ENCODE results near the gene TRAF2.
"Not testable (repeated sequence)": the region's sequence is repeated elsewhere in the genome, so short reads cannot be mapped to it uniquely, and the experiment has no call there.

Gene TRAF2, protein sequence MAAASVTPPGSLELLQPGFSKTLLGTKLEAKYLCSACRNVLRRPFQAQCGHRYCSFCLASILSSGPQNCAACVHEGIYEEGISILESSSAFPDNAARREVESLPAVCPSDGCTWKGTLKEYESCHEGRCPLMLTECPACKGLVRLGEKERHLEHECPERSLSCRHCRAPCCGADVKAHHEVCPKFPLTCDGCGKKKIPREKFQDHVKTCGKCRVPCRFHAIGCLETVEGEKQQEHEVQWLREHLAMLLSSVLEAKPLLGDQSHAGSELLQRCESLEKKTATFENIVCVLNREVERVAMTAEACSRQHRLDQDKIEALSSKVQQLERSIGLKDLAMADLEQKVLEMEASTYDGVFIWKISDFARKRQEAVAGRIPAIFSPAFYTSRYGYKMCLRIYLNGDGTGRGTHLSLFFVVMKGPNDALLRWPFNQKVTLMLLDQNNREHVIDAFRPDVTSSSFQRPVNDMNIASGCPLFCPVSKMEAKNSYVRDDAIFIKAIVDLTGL

DNA sequence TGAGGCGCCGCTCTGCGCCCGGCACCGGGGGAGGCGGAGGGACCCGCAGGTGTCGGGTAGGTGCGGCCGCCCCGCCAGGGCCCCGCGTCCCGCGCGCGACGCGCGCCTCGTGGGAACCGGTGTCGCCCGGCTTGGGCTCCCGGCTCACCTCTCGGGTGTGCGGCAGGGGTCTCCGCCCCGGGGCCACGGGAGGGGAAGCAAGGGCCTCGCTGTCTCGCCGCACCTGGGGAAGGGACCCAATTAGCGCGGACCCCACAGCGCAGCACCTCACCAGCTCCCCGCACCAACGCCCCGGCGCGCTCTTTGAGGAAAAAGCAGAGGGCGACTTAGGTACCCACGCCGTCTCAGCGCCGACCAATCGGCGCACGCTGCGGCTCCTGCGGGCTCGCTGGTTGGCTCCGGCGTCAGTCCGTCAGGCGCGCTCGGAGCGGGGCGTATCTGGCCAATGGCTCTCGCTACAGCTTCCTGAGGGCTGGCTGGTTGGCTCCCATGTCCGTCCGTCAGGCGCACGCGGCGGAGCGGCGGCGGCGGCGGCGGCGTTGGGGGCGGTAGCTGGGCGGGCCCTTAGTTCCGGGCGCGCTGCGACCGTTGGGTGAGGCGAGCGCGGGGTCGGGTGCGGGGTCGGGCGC lies at the start of gene TRAF2:
TRAF2 (plus strand) TSS at position 567 of the 629 bp plus-strand sequence. CDS start 12,225 bp downstream, outside the sequence.
- peak; percentile 95 to 99 (median 99) for DNase-seq

GRCh38 chr9:136837146-136837855 lies 49.0 kb upstream of the TRAF2 start:
- no peak for DNase-seq

DNA sequence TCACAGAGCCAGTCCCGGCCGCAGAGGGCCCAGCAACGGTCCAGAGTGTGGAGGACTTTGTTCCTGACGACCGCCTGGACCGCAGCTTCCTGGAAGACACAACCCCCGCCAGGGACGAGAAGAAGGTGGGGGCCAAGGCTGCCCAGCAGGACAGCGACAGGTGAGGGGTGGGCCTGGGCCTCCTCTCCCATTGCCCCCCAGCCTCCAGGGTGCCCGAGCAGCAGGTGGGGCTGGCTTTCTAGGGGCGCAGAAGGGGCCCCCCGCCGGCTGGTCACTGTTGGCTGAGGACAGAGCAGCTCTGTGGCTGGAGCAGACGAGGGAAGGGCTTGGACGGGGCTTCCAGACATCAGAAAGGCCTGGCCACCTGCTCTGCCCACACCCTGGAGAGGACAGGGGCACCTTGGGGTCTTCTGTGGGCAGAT lies 48.4 kb upstream of the TRAF2 start:
- not testable (repeated sequence) for DNase-seq

GRCh38 chr9:136838314-136839228 lies 47.7 kb upstream of the TRAF2 start:
- no peak for DNase-seq

DNA sequence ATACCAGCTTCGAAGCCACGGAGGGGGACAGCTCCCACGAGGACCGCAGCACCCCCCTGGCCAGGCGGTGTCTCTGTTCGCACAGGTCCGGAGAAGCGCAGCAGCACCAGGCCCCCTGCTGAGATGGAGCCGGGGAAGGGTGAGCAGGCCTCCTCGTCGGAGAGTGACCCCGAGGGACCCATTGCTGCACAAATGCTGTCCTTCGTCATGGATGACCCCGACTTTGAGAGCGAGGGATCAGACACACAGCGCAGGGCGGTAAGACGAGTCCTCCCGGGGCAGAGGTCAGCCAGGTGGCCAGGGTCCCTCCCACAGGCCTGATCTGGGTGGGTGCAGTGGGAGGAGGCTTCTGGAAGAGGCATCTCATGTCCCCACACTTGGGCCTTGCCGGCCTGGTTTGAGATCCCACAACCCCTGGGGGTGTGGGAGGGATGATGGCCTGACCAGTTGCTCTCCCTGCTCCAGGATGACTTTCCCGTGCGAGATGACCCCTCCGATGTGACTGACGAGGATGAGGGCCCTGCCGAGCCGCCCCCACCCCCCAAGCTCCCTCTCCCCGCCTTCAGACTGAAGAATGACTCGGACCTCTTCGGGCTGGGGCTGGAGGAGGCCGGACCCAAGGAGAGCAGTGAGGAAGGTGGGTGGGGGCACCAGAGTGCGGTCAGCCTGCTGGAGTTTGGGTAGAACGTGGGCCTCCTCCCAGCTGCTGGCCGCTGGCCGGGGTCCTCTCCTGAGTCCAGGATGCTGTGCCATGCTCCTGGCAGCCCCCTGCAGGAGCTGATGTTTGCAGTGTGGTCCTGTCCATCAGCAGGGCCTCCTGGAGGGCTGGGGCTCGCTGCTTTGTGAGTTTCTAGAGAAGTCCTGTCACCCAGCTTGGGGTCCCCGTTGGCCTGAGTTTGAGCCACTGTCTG lies 46.8 kb upstream of the TRAF2 start:
- DNase-seq, result peak in 1 of 3 experiments; percentile 62

DNA sequence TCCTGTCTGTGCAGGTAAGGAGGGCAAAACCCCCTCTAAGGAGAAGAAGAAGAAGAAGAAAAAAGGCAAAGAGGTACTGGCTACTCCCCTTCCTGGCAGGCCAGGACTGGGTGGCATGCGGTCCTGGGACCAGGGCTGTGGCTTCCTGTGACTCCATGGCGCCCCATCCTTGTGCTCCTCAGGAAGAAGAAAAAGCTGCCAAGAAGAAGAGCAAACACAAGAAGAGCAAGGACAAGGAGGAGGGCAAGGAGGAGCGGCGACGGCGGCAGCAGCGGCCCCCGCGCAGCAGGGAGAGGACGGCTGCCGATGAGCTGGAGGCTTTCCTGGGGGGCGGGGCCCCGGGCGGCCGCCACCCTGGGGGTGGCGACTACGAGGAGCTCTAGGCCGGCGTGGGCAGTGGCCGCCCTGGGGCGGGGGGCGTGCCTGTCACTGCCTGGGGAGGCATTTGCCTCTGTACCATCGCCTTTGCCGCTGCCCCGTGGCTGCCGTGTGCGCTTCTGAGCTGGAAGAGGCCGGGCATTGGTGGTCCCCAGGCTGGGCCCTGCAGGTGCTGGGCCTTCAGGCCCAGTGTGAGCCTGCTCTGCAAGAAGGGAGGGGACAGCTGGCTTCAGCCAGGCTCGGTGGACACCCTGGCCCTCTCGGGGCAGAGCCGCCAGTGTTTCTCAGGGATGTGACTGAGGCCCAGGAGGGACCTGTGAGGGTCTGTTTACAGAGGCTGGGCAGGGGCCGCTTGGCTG lies 46.0 kb upstream of the TRAF2 start:
- DNase-seq, result peak; percentile 4 to 84 (median 82)

- peak; percentile 47 to 97 (median 96) for DNase-seq
These were observed 45.3 kb upstream of the TRAF2 start for GRCh38 chr9:136840877-136841645.

DNA sequence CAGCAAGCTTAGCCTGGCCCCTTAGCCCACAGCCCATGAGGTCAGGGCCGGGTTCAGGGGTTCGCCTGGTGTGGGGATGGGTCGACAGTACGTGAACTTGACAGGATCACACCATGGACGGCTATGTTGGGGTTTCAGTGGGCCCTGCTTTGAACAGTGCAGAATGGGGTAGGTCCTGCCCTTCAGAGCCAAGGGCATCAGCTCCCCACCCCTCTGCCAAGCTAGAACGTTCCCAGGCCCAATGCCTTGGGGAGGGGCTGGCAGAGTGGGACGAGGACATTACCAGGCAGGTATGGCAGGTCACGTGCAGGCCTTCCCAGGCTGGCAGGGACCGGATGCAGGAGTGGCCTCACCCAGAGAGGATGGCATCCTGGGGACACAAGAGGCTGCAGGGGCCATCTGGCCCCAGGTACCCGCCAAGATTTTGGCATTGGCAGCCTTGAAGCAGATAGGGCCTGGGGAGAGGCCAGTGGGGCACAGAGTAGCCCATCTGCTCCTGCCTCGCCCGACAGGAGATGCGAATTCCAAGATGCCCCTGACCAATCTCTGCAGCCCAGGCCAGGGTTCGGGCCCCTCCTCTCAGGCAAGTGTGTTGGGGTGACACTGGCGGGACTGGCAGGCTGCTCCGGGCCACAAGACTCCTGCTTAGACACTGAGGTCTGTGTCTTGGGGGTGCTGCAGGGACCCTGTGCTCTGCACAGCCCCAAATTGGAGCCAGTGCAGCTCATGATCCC lies 44.5 kb upstream of the TRAF2 start:
- DNase-seq, result peak in 2 of 3 experiments; percentile 85 to 87

DNA sequence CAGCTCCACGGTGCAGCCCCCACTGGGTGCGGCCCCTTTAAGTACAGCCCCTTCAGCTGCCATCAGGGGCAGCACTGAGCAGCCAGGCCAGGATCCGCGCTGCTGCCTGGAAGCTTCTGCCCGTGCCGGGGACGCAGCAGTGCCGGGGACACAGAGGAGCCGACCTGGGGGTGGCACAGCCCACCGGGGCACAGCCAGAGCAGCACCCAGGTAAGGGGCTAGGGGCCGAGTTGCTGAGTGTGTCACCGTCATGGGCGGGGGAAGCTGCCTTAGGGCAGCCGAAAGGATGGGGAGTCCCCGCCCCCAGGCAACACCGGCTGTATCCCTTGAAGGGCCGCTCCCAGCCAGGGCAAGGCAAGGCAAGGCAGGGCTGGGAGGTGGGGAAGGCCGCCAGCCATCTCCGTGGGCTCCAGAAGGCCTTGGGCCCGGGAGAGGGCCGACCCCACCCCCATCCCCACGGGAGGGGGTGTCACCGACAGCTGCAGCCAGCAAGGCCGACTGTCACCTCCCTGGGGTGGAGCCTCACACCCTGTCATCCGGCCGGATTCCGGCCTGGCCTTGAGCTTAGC lies 43.9 kb upstream of the TRAF2 start, which contains the start of gene AJM1:
AJM1 (plus strand) TSS at position 99 of the 569 bp plus-strand sequence. CDS start 1,937 bp downstream, outside the sequence.
- DNase-seq, result peak; percentile 48 to 89 (median 80)

DNA sequence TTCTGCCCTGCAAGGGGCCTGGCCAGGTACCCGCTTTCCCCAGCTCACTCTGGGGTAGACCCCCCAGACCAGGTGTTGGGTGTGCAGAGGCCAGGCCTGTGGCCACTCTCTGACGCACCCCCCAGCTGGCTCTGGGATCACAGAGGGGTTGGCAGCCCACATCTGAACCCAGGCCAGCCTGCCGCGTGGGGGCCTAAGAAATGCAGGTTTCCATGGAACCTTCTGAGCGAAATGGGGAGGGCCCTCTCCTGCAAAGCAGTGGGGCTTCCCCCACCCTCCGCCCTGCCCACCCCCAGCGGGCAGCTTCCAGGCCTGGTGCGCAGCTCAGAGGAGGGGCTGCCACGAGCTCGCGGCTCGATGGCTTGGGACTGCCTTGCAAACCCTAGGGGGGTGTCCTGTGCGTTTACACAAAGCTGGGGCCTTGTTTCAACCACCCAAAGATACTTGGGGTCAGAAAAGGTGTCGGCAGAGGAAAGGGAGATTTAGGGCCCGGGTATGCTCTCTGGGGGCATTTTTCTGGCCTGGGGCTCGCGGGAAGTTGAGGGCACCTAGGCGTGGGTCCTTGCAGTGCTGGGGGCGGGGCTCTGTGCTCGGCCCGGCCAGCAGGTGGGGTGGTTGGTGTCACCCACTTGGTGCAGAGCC lies 43.0 kb upstream of the TRAF2 start:
- DNase-seq, result peak in 2 of 3 experiments; percentile 42 to 46

DNA sequence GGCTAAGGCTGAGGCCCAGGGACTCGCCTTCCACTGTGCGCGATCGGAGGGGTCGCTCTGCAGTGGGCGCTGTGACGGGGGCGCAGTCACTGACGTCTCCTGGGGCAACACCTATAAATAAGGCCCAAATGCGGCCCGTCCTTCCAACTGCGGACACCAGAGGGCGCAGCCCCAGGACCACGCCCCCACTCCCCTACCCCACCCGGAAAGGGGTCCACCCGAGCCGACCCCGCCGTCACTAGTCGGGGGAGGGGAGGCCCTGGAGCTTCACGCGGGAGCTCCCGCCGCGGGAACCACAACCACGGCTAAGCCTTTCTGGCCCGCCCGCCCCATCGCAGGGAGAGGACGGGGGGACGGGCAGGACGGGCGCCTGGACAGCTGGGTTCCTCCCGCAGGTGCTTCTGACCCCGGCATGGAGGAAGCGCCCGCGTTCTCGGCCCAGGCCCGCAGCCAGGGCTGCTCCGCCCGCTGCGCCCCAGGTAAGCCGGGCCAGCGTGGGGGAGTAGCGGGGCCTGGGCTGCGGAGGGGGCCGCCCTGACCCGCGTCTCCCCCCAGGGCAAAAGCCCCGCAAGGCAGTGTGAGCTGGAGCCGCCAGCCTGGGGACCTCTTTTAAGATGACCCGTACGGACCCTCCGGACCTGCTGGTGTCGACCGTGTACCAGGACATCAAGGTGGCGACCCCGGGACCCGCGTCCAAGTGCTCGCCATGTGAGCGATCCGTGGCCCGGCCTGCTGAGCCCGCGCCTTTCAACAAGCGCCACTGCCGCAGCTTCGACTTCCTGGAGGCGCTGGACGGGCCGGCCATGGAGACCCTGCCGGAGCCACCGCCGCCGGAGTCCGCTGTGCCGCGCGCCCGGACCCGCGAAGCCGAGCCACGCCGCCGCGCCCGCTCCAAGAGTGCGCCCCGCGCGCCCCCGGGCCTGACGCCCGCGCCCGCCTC lies 42.2 kb upstream of the TRAF2 start:
- DNase-seq, result peak in 2 of 3 experiments; percentile 27 to 34

DNA sequence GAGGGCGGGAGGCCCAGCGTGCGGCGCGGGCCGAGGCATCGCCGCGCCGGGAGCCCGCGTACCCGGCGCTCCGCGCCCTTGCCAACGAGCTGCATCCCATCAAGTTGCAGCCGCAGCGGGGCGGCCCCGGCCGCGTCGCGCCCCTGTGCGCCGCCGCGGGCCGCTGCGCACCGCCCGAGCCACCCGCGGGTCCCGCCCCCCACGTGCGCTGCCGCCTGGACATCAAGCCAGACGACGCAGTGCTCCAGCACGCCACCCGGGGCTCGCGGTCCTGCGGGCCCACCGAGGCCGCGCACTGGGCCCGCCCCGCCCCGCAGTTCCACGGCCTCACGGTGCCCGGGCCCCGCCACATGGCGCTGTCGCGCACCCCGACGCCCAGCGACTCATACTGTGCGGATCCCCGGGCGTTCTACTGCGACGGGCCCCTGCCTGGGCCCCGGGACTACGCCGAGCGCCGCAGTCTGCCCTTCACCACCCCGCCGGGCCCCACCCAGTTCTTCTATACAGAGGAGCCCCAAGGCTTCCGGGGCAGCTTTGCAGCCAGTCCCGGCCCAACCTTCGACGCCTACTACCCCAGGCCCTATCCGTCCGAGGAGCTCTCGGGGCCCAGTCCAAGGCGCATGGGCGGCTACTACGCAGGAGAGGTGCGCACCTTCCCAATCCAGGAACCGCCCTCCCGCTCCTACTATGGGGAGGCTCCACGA lies 41.4 kb upstream of the TRAF2 start:
- DNase-seq, result no peak

DNA sequence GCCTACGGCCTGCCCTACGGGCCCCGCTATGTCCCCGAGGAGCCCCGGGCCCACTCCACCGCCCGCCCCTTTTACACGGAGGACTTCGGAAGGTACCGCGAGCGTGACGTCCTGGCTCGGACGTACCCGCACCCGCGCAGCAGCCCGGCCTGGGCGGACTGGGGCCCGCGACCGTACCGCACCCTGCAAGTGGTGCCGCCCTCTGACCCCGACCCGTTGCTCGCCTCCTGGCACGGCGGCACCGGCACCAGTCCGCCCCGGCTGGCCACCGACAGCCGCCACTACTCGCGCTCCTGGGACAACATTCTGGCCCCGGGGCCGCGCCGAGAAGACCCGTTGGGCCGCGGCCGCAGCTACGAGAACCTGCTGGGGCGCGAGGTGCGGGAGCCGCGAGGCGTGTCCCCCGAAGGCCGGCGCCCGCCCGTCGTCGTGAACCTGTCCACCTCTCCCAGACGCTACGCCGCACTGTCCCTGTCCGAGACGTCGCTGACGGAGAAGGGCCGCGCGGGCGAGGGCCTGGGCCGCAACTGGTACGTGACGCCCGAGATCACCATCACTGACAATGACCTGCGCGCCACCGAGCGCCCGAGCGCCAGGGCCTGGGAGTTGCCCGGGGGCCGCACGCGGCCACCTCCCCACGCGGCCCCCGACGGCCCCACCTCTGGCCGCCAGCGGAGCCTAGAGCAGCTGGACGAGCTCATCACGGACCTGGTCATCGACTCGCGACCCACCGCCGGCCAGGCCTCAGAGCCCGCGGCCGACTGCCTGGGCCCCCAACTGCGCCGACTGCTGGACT lies 40.7 kb upstream of the TRAF2 start:
- DNase-seq, result no peak

GRCh38 chr9:136846376-136847087 lies 39.8 kb upstream of the TRAF2 start:
- no peak for DNase-seq
